DND-41 (cell line): Measurements from ENCODE around the gene CELSR3.

ENCODE experiments used
- ATAC-seq: fragments of 200-7000 bp; cut with Tn5 transposase; 3 replicates; pipeline ENCODE4 v1.9.1; 2021; ENCODE audit warnings: low read depth; ENCODE audit not compliant: insufficient read depth
- DNase-seq: peaks from one replicate; pipeline ENCODE4 v3.0.0-alpha.2; 2020
- H2AFZ ChIP-seq: 2 replicates; pipeline ENCODE4 v1.6.0; 2012; ENCODE audit warnings: low read depth, low read length
- H3K27ac ChIP-seq: 2 replicates; pipeline ENCODE4 v1.5.1; 2012; ENCODE audit warnings: low read length, inconsistent platforms
- H3K27me3 ChIP-seq: fragments of 200-600 bp; sonication (generic); 2 replicates; pipeline ENCODE4 v1.6.0; 2012; ENCODE audit warnings: low read length, mild to moderate bottlenecking, inconsistent platforms; ENCODE audit not compliant: insufficient read depth, poor library complexity
- H3K36me3 ChIP-seq: 2 replicates; pipeline ENCODE4 v1.5.1; 2012; ENCODE audit warnings: low read length, inconsistent platforms; ENCODE audit not compliant: insufficient read depth
- H3K4me1 ChIP-seq: 2 replicates; pipeline ENCODE4 v1.5.1; 2012; ENCODE audit warnings: mild to moderate bottlenecking, low read length; ENCODE audit not compliant: insufficient read depth
- H3K4me2 ChIP-seq: 2 replicates; pipeline ENCODE4 v1.6.0; 2012; ENCODE audit warnings: mild to moderate bottlenecking, moderate library complexity, low read length, inconsistent platforms; ENCODE audit not compliant: insufficient read depth
- H3K4me3 ChIP-seq, 2 experiments: fragments of 200-600 bp in 1 of 2; shearing (Covaris generic) in 1 of 2; 2 replicates each; pipeline ENCODE4 v1.5.1; 2012 to 2016; ENCODE audit warnings: inconsistent platforms in 2 of 2, low read length in 2 of 2, mild to moderate bottlenecking in 2 of 2, low read depth in 1 of 2, moderate library complexity in 1 of 2
- H3K79me2 ChIP-seq: 2 replicates; pipeline ENCODE4 v1.6.0; 2012; ENCODE audit warnings: low read length, inconsistent platforms; ENCODE audit not compliant: insufficient read depth
- H3K9ac ChIP-seq: 2 replicates; pipeline ENCODE4 v1.6.0; 2012; ENCODE audit warnings: low read depth, mild to moderate bottlenecking, inconsistent platforms, low read length, moderate library complexity
- H3K9me3 ChIP-seq: 2 replicates; pipeline ENCODE4 v1.5.1; 2012; ENCODE audit warnings: low read length, moderate library complexity, mild to moderate bottlenecking, inconsistent platforms; ENCODE audit not compliant: insufficient read depth, severe bottlenecking
- H4K20me1 ChIP-seq: 2 replicates; pipeline ENCODE4 v1.6.0; 2012; ENCODE audit warnings: low read length; ENCODE audit not compliant: insufficient read depth
- EZH2 ChIP-seq: IDR thresholded peaks from 3 replicates; pipeline ENCODE4 v1.6.1; 2012; ENCODE audit warnings: borderline replicate concordance, low read depth, mild to moderate bottlenecking, moderate library complexity, low read length, inconsistent platforms; ENCODE audit not compliant: severe bottlenecking
- TF ChIP-seq, protein P1 (sequence below): IDR thresholded peaks from 2 replicates; pipeline ENCODE4 v1.5.1; 2012; ENCODE audit warnings: borderline replicate concordance, low read length, moderate library complexity, mild to moderate bottlenecking; ENCODE audit not compliant: poor library complexity, severe bottlenecking; ENCODE audit errors: extremely low read depth

CELSR3 gene

DNA sequence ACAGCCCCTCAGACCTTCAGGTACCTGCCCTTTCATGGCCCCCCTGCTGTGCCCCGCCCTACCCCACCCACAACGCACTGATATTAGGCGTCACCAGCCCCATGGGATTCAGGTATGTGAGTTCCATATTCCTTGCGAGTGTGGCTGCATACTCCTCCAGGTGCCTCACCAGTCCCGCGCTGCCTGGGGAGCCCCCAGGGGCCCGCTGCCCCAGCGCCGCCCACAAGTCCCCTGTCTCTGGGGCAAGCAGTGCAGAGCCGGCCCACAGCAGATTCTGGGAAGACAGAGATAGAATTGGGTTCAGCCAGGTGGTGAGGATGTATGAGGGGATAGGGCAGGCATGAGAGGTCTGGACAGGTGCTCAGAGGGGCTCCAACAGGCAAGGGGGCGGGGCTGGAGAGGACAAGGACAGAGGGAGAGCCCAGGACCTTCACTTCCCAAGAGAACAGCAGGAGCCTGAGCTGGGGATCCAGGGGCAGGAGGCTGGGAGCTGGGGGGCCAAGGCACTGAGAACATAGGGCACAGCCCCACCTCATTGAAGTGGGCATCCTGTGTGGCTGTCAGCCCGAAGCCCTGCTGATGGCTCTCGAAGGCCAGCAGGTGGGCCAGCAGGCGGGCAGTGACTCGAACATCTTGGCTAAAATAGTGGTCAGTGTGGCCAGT is 14.4 kb downstream of the CELSR3 start:
- H3K9me3 ChIP-seq, result no peaks in the 10 kb centered on the region
- no peak overlapping the region for H3K4me3 ChIP-seq
- H2AFZ ChIP-seq, result no peak overlapping the region
- H3K4me1 ChIP-seq, result no peaks in the 10 kb centered on the region
- H3K36me3 ChIP-seq, result no peaks in the 10 kb centered on the region
- DNase-seq (no peak), ATAC-seq (no peak)
- 0 out of 2 replicates have a peak, but pooled peaks cover 3% of the 10 kb centered on the region for H4K20me1 ChIP-seq
- H3K4me2 ChIP-seq, result no peak overlapping the region
- H3K9ac ChIP-seq, result no peak overlapping the region
- TF ChIP-seq, protein P1, sequence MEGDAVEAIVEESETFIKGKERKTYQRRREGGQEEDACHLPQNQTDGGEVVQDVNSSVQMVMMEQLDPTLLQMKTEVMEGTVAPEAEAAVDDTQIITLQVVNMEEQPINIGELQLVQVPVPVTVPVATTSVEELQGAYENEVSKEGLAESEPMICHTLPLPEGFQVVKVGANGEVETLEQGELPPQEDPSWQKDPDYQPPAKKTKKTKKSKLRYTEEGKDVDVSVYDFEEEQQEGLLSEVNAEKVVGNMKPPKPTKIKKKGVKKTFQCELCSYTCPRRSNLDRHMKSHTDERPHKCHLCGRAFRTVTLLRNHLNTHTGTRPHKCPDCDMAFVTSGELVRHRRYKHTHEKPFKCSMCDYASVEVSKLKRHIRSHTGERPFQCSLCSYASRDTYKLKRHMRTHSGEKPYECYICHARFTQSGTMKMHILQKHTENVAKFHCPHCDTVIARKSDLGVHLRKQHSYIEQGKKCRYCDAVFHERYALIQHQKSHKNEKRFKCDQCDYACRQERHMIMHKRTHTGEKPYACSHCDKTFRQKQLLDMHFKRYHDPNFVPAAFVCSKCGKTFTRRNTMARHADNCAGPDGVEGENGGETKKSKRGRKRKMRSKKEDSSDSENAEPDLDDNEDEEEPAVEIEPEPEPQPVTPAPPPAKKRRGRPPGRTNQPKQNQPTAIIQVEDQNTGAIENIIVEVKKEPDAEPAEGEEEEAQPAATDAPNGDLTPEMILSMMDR, result no peak
- no peak for TF ChIP-seq EZH2
- no peak overlapping the region for H3K27ac ChIP-seq
- H3K27me3 ChIP-seq, result no peaks in the 10 kb centered on the region
- H3K79me2 ChIP-seq, result no peaks in the 10 kb centered on the region

DNA sequence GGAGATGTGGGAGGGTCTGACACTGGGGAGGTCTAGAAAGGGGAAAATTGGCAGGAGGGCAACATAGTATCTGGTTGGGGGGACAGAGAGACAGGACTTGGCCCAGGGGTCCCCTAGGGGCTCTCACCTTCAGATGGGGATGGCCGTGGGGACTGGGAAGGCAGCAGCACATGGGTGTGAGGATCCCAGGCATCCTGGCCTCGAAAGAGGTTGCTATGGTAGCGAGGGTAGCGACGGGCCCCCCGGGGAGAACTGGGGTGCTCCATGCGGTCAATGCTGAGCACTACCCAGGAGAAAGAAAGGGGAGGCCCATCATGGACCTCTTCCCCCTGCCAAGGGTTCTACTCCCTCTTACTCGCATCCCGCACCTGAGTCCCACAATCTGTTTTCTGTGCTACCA is 15.0 kb downstream of the CELSR3 start:
- Histone ChIP-seq H3K9me3 (no peaks in the 10 kb centered on the region), H2AFZ (no peak overlapping the region), H3K36me3 (no peaks in the 10 kb centered on the region), H3K9ac (no peak overlapping the region), H3K79me2 (no peaks in the 10 kb centered on the region), H4K20me1 (0 out of 2 replicates have a peak, but pooled peaks cover 3% of the 10 kb centered on the region), H3K27ac (no peak overlapping the region), H3K4me3 (no peak overlapping the region), H3K27me3 (no peaks in the 10 kb centered on the region), H3K4me2 (no peak overlapping the region), H3K4me1 (no peaks in the 10 kb centered on the region)
- TF ChIP-seq, protein P1, result no peak
- no peak for DNase-seq
- no peak for ATAC-seq

DNA sequence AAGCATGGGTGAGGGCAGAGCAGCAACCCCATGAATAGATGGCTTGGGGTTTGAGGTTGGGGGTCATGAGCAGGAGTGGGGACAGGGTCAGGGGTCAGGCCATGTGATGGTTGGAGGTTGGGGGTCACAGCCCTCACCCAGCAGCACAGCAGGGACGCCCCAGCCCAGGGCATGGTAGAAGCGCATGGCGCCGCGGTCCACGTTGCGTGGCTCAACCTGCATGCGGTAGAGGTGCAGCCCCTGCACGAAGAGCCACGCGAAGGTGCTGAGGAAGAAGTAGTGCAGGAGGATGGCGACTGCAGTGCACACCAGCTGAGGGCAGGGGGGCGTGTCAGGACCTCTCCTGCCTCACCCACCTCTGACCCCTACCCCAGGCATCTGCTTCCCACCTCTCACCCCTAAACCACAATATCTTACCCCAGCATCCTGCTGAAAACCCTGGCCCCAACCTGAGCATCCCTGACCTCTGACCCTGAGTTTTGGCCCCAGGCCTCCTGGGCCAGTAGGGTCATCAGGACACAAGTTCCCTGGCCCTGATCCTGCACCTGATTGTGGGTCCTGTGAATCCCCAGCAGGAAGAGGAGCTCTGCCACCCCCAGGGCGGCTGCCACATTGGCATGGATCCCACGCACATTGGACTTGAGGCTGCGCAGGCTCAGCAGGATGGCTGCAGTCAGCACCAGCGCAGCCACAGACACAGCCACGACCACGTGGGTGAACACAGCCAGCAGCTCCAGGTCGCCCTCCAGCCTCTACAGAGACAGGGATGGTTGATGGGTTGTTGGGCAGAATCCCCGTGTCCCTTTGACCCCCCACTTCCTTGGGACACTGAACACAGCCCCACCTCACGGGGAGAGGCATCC is 17.6 kb downstream of the CELSR3 start:
- no peaks in the 10 kb centered on the region for H3K36me3 ChIP-seq
- H3K4me1 ChIP-seq, result no peaks in the 10 kb centered on the region
- no peak overlapping the region for H3K27ac ChIP-seq
- H3K79me2 ChIP-seq, result no peaks in the 10 kb centered on the region
- TF ChIP-seq EZH2, result no peak
- TF ChIP-seq, protein P1, result no peak
- DNase-seq (no peak), ATAC-seq (no peak)
- H3K27me3 ChIP-seq, result no peaks in the 10 kb centered on the region
- no peak overlapping the region for H3K4me3 ChIP-seq
- H2AFZ ChIP-seq, result no peak overlapping the region
- no peaks in the 10 kb centered on the region for H4K20me1 ChIP-seq
- no peak overlapping the region for H3K9ac ChIP-seq
- no peak overlapping the region for H3K4me2 ChIP-seq
- H3K9me3 ChIP-seq, result no peaks in the 10 kb centered on the region
